A549 treated with Hydrocortisone at 1 μM for 4 hours (cell line): ENCODE data around the gene ZNF202. TPM values are rescaled to one million over a fixed set of nuclear protein-coding genes. Genes with fewer than 3 reads are reported as not detected.

Source experiments
- total RNA-seq: library from RNA; stranded (reverse); fragments of 200-300 nt; extraction: Qiagen RNA extraction; gene quantifications from 5 replicates; pipeline ENCODE4 v1.2.3, GENCODE V29; 2022

Gene ZNF202
- total RNA-seq: 8.7 to 10.4 TPM (median 9.6 TPM) in 5 replicates

DNA sequence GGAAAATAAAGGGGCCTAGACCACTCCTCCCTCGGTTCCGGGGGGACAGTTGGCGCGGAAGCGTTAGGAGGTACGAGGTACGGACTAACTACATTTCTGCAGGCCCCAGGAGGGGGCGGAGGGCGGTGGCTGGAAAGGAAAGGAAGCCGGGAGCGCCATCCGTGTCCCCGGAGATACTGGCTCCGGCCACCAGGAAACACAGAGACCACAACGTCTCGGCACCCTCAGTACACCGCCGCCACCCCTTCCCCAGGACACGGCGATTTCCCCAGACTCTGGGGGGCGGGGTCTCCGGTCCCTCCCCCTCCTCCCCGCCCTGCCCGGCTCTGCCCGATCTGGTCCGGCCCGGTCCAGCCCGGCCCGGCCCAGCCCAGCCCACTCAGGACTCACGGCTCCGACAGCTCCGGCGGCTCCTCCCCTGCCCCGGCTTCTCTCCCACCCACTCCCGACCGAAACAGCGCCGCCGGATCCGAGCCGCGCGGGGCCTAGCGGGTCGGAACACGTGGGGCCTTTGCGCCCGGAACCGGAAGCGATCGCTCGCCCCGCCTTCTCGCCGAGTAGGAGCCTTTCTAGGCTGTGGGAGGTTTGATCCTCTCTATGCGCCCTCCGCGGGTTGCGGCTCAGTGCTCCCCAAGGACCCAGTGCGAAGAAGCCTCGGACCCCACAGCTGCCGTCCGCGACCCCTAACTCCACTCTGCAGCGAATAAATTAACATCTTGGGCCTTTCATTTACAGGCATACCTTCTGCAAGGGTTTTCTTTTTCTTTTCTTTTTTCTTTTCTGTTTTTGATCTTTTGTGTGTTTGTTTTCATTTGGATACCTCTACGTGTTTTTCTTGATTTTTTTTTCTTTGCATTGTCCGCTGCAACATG, at the start of gene ZNF202:
Gene ZNF202, minus strand, starts transcription at position 502 of the 872 bp plus-strand sequence. CDS start 10,772 bp downstream, outside the sequence.

DNA sequence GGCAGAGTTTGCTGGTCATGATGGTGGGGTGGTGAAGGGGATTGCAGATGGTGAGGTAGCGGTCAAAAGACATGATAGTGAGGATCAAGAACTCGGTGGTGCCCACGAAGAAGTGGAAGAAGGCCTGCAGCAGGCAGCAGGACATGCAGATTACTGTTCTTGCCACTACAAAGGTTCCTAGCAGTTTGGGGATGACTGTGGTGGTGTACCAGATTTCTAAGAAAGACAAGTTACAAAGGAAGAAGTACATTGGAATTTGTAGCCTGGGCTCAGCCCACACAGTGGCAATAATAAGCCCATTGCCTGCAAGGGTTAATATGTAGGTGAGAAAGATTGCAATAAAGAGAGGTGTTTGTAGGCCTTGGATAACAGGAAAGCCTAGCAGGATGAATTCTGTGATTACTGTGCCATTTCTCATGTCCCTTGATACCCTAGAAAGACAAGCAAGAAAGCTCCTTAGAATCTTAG, 12.7 kb upstream of the ZNF202 start, which contains the start of gene OR6X1:
Gene OR6X1, minus strand, starts transcription at position 418 of the 468 bp plus-strand sequence. Its CDS starts 0 bp downstream, at position 418.

Other genes with a start within 250 kb of the ZNF202 start
- gene SCN3B, start 87.0 kb downstream of the ZNF202 start, total RNA-seq: 0.10 to 0.16 TPM (median 0.14 TPM) in 5 replicates
- not detected in 5 replicates for gene OR6X1, start 12.9 kb upstream of the ZNF202 start, total RNA-seq
- not detected in 5 replicates for gene OR6M1, start 64.7 kb upstream of the ZNF202 start, total RNA-seq
- not detected in 5 replicates for gene TMEM225, start 144.0 kb upstream of the ZNF202 start, total RNA-seq
- not detected in 5 replicates for gene OR8D4, start 160.5 kb upstream of the ZNF202 start, total RNA-seq
- not detected in 5 replicates for gene OR4D5, start 198.0 kb upstream of the ZNF202 start, total RNA-seq
- gene OR6T1, start 202.2 kb upstream of the ZNF202 start, total RNA-seq: not detected in 5 replicates
- gene OR10S1, start 236.1 kb upstream of the ZNF202 start, total RNA-seq: not detected in 5 replicates